ENCODE results near the gene RNASEL.

DNA sequence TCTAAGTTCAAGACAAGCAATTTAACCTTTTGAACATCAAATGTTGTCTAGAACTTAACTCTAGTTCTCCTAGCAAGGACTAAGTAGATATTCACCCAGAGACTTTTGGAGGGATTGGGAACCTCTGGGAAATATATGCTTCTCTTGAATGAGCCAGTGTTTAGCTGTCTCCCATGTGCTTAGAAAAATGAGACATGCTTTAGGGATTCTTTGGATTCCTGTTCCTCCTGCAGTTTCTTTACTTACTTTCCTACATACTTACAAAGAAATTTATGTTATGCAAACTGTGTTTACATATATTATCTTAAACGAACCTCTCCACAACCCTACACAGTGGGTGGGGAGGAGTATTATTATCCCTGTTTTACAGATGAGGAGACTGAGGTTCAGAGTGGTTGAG lies 39.2 kb downstream of the RNASEL start:
- TF ChIP-seq POLR2A (IDR thresholded peaks at IDR 0.05) (no peak), CTCF (IDR thresholded peaks at IDR 0.05) (no peak)
